GM20431 (cell line): ENCODE measurements around the gene HOXA2.

ENCODE experiments used
- in situ Hi-C: fragments of 300-500 bp; cut with MseI, MboI; formaldehyde crosslinking; loops from one replicate; pipeline ENCODE4 v1.15.0; 2020; ENCODE audit warnings: low sequenced_read_pairs; ENCODE audit not compliant: unreplicated experiment

Gene HOXA2

DNA sequence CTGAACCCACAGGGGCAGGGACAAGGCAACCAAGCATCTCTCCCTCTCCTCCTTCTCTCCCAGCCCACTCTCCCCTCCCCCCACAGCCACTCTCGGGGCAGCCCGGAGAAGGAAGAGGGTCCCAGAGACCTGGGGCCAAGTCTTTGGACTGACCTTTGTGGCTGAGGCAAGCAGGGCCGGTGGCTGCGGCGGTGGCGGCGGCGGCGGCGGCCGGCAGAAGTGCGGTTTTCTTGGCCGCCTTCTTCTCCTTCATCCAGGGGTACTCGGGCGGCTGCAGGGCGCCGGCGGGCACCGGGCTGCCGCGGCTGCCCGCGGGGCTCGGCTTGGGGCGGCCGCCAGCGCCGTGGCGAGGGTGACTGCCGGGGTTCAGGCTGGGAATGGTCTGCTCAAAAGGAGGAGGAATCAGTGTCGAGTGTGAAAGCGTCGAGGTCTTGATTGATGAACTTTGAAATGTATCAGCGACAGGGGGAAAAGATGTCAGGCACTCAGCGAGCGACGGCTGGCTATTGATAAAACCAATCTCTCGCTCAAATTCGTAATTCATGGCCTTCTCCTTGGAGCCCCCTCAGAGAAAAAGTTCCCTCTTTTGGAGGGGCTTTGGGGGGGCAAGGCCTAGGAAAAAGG, 414 bp downstream of the HOXA2 start:
- in situ Hi-C loops, result no loop called here

DNA sequence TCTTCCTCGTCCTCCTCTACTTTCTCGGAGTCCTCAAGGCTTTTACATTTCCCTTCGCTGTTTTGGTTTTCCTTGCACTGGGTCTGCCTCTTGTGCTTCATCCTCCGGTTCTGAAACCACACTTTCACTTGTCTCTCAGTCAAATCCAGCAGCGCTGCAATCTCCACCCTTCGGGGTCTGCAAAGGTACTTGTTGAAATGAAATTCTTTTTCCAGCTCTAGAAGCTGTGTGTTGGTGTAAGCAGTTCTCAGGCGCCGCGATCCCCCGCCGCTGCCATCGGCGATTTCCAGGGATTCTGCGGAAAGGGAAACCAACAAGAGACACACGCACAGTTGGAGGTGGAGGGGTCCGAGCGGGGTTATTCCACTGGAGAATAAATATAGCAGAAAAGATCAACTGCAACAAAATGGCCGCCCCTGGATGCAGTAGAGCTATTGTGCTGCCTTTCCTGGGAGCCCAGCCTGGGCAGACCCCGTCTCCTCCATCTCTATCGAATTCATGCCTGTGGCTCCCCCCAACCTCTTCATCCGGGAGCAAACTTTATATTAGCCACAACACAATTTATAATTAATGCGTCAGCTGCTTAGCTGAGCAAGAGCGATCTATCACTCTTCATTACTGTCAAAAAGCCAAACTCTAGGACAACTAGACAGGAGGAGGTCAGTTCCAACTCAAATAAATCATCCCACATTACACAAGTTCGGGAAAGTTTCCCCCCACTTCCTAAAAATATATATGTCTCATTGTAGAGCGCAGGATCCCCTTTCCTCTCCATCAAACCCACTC, 1.1 kb downstream of the HOXA2 start:
- in situ Hi-C loops, result no loop called here

DNA sequence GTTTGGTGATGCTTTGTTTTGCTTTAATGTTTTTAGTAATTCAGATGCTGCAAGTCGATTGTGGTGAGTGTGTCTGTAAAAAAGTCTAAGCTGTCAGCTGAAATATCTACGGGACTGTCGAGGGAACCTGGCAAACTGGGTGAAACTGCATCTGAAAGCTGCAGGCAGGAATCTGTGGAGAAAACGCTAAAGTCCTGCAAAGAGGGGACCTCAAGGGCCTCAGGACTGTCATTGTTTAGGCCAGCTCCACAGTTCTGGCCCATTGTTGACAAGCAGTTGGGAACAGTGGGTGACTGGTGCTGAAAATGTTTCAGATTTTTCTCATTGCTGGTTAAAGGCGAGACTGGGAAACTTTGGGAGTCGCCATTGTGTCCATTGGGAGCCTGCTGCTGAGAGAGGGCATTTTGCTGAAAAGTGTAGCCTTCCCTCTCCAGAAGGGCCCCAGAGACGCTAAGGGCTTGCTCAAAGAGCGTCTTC, 1.8 kb downstream of the HOXA2 start:
- in situ Hi-C loops, result no loop called here

DNA sequence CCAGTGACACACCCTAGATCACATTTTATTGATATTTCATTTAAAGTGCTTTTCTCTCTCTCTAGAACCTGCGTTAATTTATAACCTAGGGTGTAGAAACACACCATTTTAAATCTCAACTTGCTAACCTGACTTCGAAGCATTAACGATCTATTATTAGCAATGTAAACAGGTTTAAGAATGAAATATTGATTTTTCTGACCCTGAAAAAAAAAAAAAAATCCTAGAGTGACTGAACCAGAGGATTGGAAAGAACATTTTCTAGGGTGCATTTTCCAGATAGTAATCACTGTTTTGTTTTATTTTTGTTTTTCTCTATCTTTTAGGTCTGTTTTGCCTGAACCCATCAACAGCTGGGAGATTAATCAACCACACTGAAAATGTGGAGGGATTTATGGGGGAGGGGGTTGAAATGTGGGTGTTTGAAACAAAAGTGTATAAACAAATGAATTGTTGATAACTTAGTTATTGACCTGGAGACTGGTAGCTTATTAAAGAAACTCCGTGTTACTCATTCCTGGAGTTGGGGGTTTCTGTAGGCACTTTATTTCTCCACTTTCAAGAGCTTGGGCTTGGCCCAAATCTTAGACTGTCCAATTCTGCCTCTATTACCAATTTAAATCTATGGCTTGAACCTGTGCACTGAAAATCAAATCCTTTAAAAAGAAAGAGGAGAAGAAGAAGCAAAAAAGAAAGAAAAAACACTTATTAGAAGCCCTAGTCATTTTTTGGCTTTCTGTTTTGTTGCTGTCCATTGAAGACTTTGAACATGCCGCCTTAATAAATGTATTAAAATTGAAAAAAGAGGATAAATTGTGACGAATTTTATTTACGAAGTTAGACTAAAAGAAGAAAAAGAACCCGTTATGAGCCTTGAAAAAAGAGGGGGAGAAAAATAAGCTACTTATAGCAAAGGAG, 2.8 kb downstream of the HOXA2 start:
- in situ Hi-C loops, result no loop called here

DNA sequence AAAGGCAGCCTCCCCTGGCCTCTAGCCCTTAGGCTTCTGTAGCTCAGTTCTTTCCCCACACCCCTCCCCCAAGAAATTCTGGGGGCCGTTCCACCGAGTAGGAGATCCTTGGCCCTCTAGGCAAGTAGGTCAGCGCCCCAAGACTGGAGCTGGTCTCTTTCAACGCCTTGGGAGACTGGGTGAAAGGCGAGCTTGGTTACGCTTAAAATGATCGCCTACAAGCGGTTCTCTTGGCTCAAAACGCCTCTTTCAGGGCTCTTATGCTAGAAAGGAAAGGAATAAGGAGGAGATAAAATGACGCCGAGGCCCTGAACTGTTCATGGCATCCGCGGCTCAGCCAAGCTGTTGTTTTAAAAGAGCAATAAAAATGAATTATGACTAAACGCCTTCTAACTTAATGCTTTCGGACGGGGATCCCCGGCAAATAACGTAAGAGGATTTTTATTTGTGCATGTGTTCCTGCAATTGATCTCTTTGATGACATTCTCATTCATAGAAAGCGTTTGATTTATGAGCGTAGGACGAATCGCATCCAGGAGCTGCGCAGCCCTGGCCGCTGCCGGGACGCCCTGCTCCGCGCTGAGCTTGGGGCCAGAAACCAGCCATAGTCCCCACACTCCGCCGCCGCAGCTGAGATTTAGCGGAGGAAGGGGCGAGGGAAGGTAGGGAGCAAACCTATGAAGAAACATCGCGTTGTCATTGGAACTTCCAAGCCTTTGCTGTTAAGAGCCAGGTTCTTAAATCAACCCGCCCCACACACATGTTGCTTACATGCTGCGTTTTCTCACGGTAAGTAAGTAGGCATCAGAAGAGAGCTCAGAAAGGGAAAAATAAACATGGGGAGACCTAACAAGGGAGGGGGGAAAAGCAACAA, 3.7 kb downstream of the HOXA2 start:
- in situ Hi-C loops, result no loop called here

DNA sequence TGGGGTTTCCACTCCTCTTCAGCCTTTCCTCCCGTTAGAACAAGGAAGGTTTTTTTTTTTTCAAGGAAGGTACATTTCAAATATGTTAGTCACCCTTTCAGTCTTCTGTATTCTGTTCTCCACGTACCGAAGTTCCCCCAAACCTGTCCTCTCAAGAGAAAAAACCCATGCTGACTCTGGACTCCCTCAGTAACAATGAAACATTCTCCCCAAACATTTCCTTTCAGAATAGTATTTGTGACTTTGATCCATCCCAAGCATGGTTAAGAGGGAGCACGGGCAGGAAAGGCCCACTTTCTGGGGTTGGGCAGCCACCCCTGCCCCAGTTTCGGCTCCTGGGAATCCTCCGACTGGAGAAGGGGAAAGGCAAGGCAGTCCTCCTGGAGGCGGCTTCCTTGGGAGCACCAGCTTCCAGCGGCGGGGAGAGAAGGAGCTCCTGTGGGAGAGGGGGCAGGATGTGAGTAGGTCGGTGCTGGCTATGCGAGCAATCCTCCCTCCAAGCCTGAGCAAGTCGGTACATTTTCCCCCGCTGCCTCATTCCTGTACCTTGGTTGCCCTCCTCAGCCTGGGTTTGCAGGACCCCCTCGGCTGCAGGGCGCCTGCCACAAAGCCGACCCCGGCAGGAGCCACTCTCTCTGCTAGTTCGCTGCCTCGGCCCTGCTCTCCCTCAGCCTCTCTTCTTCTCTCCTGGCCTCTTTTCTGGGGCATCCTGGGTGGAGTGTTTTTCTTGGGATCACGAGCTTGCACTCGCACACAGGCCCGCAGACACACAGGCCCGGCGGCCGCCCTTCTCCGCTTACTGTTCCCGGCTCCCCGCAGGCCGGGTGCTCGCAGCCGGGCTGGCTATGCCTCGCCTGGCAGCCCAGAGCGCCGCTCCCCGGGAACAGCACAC, 4.6 kb downstream of the HOXA2 start:
- in situ Hi-C loops, result no loop called here

DNA sequence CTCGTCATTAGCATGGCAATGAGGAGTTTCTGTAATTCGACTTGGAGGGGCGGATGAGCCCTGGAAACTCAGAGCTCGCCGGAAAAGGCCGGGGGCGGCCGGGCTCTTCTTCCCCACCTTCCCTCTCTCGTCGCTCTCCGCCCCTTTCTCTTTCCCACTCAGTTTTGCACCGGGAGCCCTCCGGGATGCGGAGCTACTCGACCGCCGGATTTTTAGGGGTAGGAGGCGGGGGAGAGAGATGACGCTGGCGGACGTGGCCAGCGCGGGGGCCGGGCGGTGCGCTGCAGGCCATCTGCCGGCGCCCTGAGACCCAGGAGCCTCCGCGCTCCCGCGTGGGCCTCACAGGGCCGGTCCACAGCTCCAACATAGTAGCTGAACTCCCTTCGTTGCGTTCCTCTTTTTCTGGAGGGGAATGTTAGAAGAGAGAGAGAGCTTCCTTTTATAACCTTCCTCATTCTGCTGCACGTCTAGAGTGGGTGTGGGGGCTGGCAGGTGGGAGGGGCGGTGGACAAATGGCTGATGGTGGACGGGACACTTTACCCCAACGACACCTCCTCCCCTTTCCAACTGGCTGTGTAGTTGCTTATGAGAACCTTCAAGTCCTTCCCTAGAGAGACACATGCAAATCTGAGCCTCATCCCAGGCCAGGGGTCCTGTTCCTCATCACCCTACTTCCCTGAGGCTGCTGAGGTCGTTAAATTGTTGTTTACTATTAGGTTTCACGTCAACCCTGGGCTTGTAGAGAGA, 5.5 kb downstream of the HOXA2 start:
- in situ Hi-C loops, result no loop called here

DNA sequence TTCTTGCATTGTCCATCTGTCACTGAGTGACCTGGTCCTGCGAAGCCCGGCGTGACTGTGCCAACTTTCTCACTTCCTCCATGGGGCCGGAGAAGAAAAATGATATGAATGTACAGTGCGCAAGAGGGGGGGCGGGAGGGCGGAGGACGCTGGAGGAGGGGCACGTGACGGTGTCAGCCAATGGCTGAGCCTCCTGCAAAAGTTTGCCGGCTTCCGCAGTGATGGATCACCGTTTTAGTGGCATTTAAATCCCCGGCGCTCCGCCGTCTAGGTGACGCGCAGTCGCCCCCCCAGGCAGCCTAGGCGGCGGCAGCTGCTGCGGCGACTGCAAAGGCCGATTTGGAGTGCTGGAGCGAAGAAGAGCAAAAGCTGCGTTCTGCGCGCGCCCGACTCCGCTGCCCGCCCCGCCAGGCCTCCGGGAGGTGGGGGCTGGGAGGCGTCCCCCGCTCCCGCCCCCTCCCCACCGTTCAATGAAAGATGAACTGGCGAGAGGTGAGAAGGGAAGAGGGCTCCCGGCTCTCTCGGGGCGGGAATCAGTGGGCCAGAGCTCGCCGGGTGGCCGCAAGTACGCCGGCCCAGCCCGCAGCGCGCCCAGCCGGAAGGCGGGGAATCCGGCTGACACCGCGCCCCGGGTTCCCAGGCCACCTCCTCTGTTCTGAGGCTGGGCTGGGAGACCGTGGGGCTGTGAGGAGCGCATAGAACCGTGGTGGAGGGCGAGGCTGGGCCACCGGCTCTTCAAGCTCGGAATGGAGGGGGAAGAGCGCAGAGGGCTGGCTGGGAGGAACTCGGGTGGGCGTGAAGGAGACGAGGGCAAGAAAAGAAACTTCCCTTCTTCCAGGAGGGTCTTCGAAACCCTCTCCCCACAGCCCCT, 6.4 kb downstream of the HOXA2 start, which contains the start of gene HOXA1:
Gene HOXA1, minus strand, starts transcription at position 104 of the 871 bp plus-strand sequence. Its CDS starts 88 bp downstream, at position 16.
- in situ Hi-C loops, result no loop called here

DNA sequence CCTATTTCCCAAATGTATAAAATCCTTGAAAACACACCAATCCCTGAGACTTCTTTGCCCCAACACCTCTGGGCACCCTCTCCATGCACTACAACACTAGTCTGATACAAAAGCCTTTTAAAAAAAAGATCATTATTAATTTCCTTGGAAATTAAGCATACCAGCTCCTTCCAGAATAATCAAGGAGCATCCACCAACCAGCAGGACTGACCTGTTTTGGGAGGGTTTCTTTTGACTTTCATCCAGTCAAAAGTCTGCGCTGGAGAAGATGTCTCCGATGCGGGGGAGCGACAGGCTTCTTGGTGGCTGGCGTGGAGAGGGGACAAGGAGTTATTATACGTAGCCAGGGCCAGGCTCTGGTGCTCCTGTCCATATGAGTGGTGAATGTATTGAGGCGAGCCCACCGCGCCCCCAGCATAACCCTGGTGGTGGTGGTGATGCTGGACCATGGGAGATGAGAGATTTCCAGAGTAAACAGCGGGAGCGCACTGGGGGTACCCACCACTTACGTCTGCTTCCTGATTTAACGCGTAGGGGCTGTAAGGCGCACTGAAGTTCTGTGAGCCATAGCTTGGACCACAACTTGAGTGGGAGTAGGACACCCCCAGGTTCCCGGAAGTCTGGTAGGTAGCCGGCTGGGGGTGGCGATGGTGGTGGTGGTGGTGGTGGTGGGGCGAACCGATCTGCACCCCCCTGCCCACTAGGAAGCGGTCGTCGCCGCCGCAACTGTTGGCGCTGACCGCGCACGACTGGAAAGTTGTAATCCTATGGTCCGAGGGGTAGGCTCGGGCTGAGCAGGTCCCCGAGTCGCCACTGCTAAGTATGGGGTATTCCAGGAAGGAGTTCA, 7.2 kb downstream of the HOXA2 start:
- in situ Hi-C loops, result no loop called here

DNA sequence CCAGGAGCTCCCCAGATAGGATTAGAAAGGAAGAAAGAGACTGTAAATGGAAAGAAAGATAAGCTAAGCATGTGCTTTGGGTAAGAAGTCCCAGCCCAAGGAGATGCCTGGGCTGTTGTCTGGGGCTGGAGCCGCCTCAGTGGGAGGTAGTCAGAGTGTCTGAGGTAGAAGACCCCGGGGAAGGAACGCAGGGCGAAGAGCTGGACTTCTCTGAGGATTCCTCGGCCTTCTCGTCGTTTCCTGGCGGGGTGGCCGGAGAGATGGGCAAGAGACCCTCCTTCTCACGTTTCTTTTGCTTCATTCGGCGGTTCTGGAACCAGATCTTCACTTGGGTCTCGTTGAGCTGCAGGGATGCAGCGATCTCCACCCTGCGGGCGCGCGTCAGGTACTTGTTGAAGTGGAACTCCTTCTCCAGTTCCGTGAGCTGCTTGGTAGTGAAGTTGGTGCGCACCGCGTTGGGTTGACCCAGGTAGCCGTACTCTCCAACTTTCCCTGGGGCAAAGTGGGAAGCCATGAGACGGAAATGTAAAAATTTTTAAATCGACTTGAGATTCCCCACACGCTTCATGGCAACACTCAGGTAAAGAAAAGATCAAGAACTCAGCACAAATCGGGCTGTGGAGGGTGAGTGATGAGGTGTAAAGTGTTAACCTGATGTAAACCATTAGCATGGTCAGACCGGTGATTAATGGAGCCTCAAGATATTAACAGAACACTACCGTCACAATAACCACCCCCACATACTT, 8.0 kb downstream of the HOXA2 start:
- in situ Hi-C loops, result no loop called here

DNA sequence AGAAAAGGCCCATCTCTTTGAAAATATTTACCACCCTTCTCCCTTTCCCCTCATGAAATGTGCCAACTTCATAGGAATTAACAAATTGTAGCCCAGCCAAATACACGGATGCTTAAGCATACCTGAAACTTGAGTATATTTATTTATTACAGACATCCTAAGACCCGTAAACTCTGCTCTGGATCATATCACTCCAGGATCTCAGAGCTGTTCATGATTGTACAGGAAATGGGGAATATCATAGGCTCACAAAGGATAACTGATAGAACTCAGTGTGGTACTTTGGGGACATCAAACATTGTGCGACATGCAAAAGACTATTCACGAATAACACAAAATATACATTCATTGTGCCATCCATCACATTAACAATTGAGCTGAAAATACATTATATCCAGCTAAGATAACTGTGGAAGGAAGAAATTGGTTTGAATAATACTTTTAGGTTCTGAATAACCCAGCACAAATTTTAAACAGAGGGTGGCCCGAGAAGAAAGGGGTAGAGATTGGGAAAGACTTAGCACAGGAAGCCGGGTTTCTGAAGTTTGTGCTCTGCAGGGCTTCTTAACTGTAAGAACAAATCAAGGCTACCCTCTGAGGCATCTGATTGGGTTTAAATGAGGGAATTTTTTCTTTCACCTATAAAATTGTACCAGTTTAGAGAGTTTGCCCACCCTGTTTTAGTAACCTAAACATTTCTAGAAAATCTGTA, 9.1 kb downstream of the HOXA2 start:
- in situ Hi-C loops, result no loop called here

DNA sequence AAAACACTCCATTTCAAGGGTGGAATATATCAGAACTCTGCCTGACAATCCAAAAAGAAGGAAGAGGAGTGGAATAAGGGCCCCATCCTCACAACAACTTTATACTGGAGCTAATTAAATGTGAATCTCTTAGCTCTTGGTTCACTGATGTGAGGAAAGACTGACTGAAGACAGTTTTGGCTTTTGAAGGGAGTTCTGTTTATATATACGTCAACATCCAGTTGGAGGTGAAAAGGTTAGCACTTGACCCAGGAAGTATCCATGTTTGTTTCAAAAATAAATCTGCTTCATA, 9.7 kb downstream of the HOXA2 start:
- in situ Hi-C loops, result no loop called here

DNA sequence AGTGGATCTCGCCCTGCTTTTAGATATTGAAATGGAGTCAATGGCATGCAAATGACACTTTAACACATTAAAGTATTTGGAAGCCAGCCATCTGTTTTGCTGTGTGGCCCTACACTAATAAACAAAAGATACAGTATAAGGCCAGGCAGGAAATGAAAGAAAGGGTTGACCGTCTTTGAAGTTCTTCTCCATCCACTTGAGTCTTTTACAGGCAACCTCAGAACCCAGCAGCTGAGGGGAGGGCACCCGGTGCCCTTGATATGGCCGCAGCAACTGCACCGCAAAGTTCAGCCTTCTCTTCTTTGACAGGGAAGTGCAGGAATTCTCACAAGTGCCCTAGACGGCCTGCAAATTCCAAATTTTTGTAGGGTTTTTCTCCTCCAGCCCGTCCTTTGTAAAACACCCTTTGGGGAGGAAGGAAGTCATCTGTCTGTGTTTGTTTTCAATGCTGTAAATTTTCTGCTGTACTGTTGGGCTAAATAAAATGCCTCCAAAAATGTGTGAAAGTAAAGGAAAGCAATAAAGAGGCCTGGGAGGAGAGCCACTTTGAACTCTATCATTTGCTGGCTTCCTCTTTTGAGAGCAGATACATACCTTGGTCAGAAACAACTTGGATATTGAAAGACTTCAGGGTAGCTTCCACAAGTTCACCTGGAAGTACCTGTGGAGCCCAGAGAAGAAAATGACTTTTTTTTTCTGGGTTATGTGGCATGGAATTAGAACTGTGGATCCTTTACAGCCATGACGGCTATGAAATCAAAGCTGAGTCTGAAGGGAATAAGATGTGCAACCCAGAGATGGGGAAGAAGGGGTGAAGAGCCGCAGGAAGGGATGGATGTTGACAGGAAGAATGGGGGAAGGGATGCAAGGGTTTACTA, 10.3 kb downstream of the HOXA2 start:
- in situ Hi-C loops, result no loop called here

DNA sequence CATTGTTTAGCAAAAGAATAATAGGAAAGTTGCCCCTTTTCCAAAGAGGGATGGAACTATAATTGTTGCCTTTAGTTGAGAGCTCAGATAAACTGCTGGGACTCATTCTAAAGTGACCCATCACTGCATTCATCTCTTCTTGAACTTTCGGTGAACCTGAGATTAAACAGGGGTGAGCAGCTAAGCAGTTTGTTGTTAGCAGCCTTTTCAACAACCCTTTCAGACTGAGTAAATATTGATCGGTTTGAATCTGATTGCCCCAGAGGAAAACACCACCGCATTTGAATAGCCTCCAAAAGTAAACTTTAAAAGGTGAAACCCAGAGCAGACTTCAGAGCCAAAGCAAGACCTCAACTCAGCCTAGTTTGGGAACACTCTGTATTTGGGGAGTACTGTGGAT, 11.4 kb downstream of the HOXA2 start:
- in situ Hi-C loops, result no loop called here
